ENCODE results near the gene CHST3. TPM values are rescaled to one million over a fixed set of nuclear protein-coding genes. Genes with fewer than 3 reads are reported as not detected.

Gene CHST3
- total RNA-seq, 1 experiment from 2014 or later: 44.6 TPM

DNA sequence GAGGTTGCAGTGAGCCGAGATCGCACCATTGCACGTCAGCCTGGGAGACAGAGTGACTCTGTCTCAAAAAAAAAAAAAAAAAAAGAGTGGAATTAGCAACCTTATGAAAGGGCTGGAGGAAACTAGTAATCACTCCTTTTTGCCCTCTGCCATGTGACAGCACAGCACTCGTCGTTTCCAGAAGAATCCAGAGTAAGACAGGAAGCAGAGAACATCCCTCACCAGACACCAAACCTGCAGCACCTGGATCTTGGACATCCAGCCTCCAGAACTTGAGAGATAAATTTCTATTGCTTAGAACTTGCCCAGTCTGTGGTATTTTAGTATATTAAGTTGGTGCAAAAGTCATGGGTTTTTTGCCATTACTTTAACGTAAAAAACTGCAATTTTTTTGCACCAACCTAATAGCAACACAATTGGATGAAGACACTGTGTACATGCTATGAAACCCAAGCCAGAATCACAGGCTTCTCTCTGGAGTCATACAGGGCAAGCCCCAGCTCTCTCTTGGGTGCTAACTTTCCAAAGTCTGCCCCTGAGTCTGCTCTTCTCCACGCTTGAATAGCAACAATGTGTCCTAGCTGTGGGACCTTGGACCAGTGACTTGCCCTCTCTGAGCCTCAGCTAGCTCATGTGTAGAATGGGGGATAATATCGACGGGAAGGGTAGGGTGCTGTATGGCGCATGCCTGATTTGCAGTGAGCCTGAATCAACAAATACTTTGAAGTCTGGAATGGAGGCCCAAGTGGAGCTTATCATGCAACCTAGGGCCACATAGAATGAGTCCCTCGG lies 55.1 kb downstream of the CHST3 start:
- Histone ChIP-seq H3K36me3 (ENCODE audit: control insufficient read depth, insufficient read depth, low read length) (no peaks in the 10 kb centered on the region), H3K27ac (ENCODE audit: low read length) (no peak overlapping the region), H3K4me1 (ENCODE audit: control insufficient read depth, insufficient read depth, low read length) (0 out of 2 replicates have a peak, but pooled peaks cover 10% of the 10 kb centered on the region), H3K4me3 (ENCODE audit: low read depth in 2 of 2, low read length in 2 of 2) (no peak overlapping the region), H3K27me3 (ENCODE audit: control insufficient read depth, insufficient read depth, low read length) (no peaks in the 10 kb centered on the region), H3K9me3 (ENCODE audit: control insufficient read depth, insufficient read depth, low read depth, low read length) (no peaks in the 10 kb centered on the region)
- ChIA-PET POLR2A (interaction anchor here (0.6 kb wide), 1 partner anchor 120 kb away, joined by 6 read pairs; no protein-coding TSS in a partner anchor), CTCF (no interaction called here)
- no peak for TF ChIP-seq TCF7L2 (IDR thresholded peaks at IDR 0.05; ENCODE audit: low read depth, low read length)
- no peak for TF ChIP-seq CTCF (IDR thresholded peaks at IDR 0.05)
- no peak for TF ChIP-seq POLR2AphosphoS5 (IDR thresholded peaks at IDR 0.05; ENCODE audit: low read depth, low read length)
- no peak for TF ChIP-seq SIN3A (IDR thresholded peaks at IDR 0.05; ENCODE audit: borderline replicate concordance, insufficient read depth, low read depth, low read length)
- TF ChIP-seq, protein P1, sequence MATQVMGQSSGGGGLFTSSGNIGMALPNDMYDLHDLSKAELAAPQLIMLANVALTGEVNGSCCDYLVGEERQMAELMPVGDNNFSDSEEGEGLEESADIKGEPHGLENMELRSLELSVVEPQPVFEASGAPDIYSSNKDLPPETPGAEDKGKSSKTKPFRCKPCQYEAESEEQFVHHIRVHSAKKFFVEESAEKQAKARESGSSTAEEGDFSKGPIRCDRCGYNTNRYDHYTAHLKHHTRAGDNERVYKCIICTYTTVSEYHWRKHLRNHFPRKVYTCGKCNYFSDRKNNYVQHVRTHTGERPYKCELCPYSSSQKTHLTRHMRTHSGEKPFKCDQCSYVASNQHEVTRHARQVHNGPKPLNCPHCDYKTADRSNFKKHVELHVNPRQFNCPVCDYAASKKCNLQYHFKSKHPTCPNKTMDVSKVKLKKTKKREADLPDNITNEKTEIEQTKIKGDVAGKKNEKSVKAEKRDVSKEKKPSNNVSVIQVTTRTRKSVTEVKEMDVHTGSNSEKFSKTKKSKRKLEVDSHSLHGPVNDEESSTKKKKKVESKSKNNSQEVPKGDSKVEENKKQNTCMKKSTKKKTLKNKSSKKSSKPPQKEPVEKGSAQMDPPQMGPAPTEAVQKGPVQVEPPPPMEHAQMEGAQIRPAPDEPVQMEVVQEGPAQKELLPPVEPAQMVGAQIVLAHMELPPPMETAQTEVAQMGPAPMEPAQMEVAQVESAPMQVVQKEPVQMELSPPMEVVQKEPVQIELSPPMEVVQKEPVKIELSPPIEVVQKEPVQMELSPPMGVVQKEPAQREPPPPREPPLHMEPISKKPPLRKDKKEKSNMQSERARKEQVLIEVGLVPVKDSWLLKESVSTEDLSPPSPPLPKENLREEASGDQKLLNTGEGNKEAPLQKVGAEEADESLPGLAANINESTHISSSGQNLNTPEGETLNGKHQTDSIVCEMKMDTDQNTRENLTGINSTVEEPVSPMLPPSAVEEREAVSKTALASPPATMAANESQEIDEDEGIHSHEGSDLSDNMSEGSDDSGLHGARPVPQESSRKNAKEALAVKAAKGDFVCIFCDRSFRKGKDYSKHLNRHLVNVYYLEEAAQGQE (IDR thresholded peaks at IDR 0.05; ENCODE audit: insufficient read depth in 1 of 2, low read depth in 2 of 2, low read length in 1 of 2): no peak
- no peak for ATAC-seq
- intact Hi-C loops (cut with micrococcal nuclease; ENCODE audit: unreplicated experiment): no loop called here
- in situ Hi-C loops (cut with HindIII; ENCODE audit: low pct_unique_long_range_greater_than_20kb, low sequenced_read_pairs): no loop called here
- BruUV-seq (replicated peaks): no TSS peak
- DNase-seq (ENCODE audit: low read depth, low spot score): no peak

- no peaks in the 10 kb centered on the region for H3K27me3 ChIP-seq (ENCODE audit: control insufficient read depth, insufficient read depth, low read length)
Measured at GRCh38 chr10:72020914-72021809, 57.0 kb downstream of the CHST3 start.

More at GRCh38 chr10:72020914-72021809, 57.0 kb downstream of the CHST3 start:
- in situ Hi-C loops (cut with HindIII; ENCODE audit: low pct_unique_long_range_greater_than_20kb, low sequenced_read_pairs): no loop called here
- Histone ChIP-seq H3K9me3 (ENCODE audit: control insufficient read depth, insufficient read depth, low read depth, low read length) (no peaks in the 10 kb centered on the region), H3K36me3 (ENCODE audit: control insufficient read depth, insufficient read depth, low read length) (no peaks in the 10 kb centered on the region), H3K4me3 (ENCODE audit: low read depth in 2 of 2, low read length in 2 of 2) (no peak overlapping the region), H3K4me1 (ENCODE audit: control insufficient read depth, insufficient read depth, low read length) (peaks cover 3% of the 10 kb centered on the region; the same call in 1 of the 2 replicates), H3K27ac (ENCODE audit: low read length) (no peak overlapping the region; the same call in 1 of the 2 replicates)
- TF ChIP-seq TCF7L2 (IDR thresholded peaks at IDR 0.05; ENCODE audit: low read depth, low read length) (no peak), SIN3A (IDR thresholded peaks at IDR 0.05; ENCODE audit: borderline replicate concordance, insufficient read depth, low read depth, low read length) (no peak), CTCF (IDR thresholded peaks at IDR 0.05) (no peak), POLR2AphosphoS5 (IDR thresholded peaks at IDR 0.05; ENCODE audit: low read depth, low read length) (no peak)
- TF ChIP-seq, protein P1 (IDR thresholded peaks at IDR 0.05; ENCODE audit: insufficient read depth in 1 of 2, low read depth in 2 of 2, low read length in 1 of 2): no peak
- no TSS peak for BruUV-seq (replicated peaks)
- intact Hi-C loops (cut with micrococcal nuclease; ENCODE audit: unreplicated experiment): no loop called here
- POLR2A ChIA-PET: no interaction called here
- CTCF ChIA-PET: no interaction called here
- DNase-seq (ENCODE audit: low read depth, low spot score) (no peak), ATAC-seq (no peak)

Data from Panc1 (cell line).